GM13976 (cell line): Measurements from ENCODE around the gene COL7A1.

ENCODE experiments used
- DNase-seq: peaks from one replicate; pipeline ENCODE4 v3.0.0; 2012; ENCODE audit warnings: low spot score
- CTCF ChIP-seq: IDR thresholded peaks from 2 replicates; pipeline ENCODE4 v1.5.1; 2012; ENCODE audit warnings: borderline replicate concordance, mild to moderate bottlenecking; ENCODE audit not compliant: insufficient read depth; ENCODE audit errors: extremely low read depth, missing control alignments, control extremely low read depth
- in situ Hi-C: fragments of 300-500 bp; cut with MboI; formaldehyde crosslinking; loops from one replicate; pipeline ENCODE4 v1.12.0; 2022; ENCODE audit warnings: low sequenced_read_pairs, mixed read lengths, inconsistent platforms; ENCODE audit not compliant: unreplicated experiment

Gene COL7A1

GRCh38 chr3:48571938-48572337 is 23.2 kb downstream of the COL7A1 start:
- no peak for TF ChIP-seq CTCF
- DNase-seq, result no peak
- in situ Hi-C loops, result no loop called here

GRCh38 chr3:48569808-48570450 is 25.2 kb downstream of the COL7A1 start:
- in situ Hi-C loops, result no loop called here
- DNase-seq, result no peak
- TF ChIP-seq CTCF, result no peak

DNA sequence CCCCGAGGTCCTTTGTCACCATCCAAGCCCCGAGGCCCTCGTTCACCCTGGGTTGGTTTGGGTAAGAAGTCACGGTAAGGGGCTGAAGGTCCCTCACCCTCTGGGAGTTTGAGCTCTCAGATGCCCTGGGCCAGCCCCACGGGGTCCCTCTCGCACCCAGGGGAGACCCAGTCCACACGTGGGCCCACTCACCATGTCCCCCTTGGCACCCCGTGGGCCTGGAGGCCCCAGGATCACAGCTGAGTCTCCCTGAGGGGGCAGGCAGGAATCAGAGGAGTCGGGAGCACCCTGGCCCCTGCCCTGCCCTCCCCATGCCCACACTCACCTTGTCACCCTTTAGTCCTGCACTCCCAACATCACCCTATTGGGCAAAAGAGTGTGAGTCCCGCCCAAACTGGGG is 25.7 kb downstream of the COL7A1 start:
- in situ Hi-C loops, result no loop called here
- DNase-seq, result no peak
- no peak for TF ChIP-seq CTCF

- no peak for TF ChIP-seq CTCF
- in situ Hi-C loops, result no loop called here
- no peak for DNase-seq
Observed at GRCh38 chr3:48568476-48568875, 26.7 kb downstream of the COL7A1 start.

- in situ Hi-C loops, result no loop called here
- no peak for DNase-seq
- TF ChIP-seq CTCF, result no peak
Observed at GRCh38 chr3:48567500-48567899, 27.6 kb downstream of the COL7A1 start.

- DNase-seq, result no peak
- in situ Hi-C loops, result no loop called here
Observed at GRCh38 chr3:48567090-48567489, 28.0 kb downstream of the COL7A1 start.

More at GRCh38 chr3:48567090-48567489, 28.0 kb downstream of the COL7A1 start:
- no peak for TF ChIP-seq CTCF
